Upper lobe of left lung (tissue), 4 donors: ENCODE measurements around the gene UVSSA.

Source experiments
- CTCF ChIP-seq, 6 experiments: fragments of 450-650 bp in 4 of 6; fragments of 200-600 bp in 2 of 6; sonication (generic) in 2 of 6; IDR thresholded peaks; one replicate each; pipeline ENCODE4 v1.5.1; 2016 to 2019; ENCODE audit warnings: antibody characterized with exemption in 6 of 6
- EP300 ChIP-seq, 4 donors: sonication (generic); formaldehyde crosslinking; IDR thresholded peaks; one replicate each; pipeline ENCODE4 v1.5.1; 2017; ENCODE audit warnings: antibody characterized with exemption in 4 of 4, control low read depth in 2 of 4

- TF ChIP-seq CTCF (IDR thresholded peaks at IDR 0.05): no peak
- no peak for TF ChIP-seq EP300 (IDR thresholded peaks at IDR 0.05)
These were observed 52.6 kb downstream of the UVSSA start for GRCh38 chr4:1399508-1400190.
